A549 (cell line): ENCODE measurements around the gene ACR. TPM values are rescaled to one million over a fixed set of nuclear protein-coding genes. Genes with fewer than 3 reads are reported as not detected.

Experiments used
- ATAC-seq, 2 experiments: fragments of 200-7000 bp in 1 of 2; fragments of >200 bp in 1 of 2; cut with Nextera tagmentation in 1 of 2; cut with Tn5 transposase in 1 of 2; 3 replicates each; pipeline versions ENCODE4 v1.8.0 to v1.9.1; 2018 to 2020; ENCODE audit warnings: mild to moderate bottlenecking in 1 of 2, moderate library complexity in 1 of 2
- CTCF ChIA-PET: fragments of 300-600 bp; sonication (Branson Sonifier 250); formaldehyde crosslinking; extraction: SDS; loops from one replicate; lab custom pipeline; 2021; ENCODE audit warnings: antibody characterized with exemption, inconsistent platforms; lab: Yijun Ruan, JAX
- POLR2A ChIA-PET: fragments of 350-600 bp; formaldehyde crosslinking; extraction: SDS; loops from one replicate; lab custom pipeline; 2021; ENCODE audit warnings: antibody characterized with exemption, inconsistent platforms; lab: Yijun Ruan, JAX
- DNase-seq, 2 experiments: peaks; one replicate each; pipeline versions ENCODE4 v3.0.0 to v3.0.0-alpha.2; 2011 to 2016; ENCODE audit warnings: low read depth in 1 of 2, low spot score in 1 of 2
- FAIRE-seq: peaks from 2 replicates; lab custom pipeline; 2011; peaks lifted over from hg19 to GRCh38; lab: Jason Lieb, UNC
- H3K27ac ChIP-seq, 2 experiments: fragments of >200 bp; sonication (Bioruptor Twin); formaldehyde crosslinking; 3 replicates each; pipeline ENCODE4 v1.5.1; 2016 to 2017
- H3K4me1 ChIP-seq: fragments of >200 bp; sonication (Bioruptor Twin); formaldehyde crosslinking; 3 replicates; pipeline ENCODE4 v1.6.1; 2016
- H3K4me2 ChIP-seq: fragments of >200 bp; sonication (Bioruptor Twin); formaldehyde crosslinking; 3 replicates; pipeline ENCODE4 v1.6.1; 2016
- H3K4me3 ChIP-seq: fragments of >200 bp; sonication (Bioruptor Twin); formaldehyde crosslinking; 3 replicates; pipeline ENCODE4 v1.5.1; 2016
- H3K9me3 ChIP-seq: fragments of >200 bp; sonication (Bioruptor Twin); formaldehyde crosslinking; 3 replicates; pipeline ENCODE4 v1.6.1; 2016
- BCL3 ChIP-seq: fragments of >200 bp; sonication (Bioruptor Twin); formaldehyde crosslinking; IDR thresholded peaks from 3 replicates; pipeline ENCODE4 v1.6.1; 2016
- CBX2 ChIP-seq: fragments of 200-600 bp; sonication (generic); IDR thresholded peaks from 2 replicates; pipeline ENCODE4 v1.6.1; 2016; ENCODE audit warnings: low read depth, mild to moderate bottlenecking, borderline replicate concordance
- CBX8 ChIP-seq: fragments of 200-600 bp; sonication (generic); IDR thresholded peaks from 2 replicates; pipeline ENCODE4 v1.6.1; 2016
- CTCF ChIP-seq: fragments of >200 bp; sonication (Bioruptor Twin); formaldehyde crosslinking; IDR thresholded peaks from 3 replicates; pipeline ENCODE4 v1.5.1; 2016
- ELK1 ChIP-seq: fragments of 150-350 bp; IDR thresholded peaks from 2 replicates; pipeline ENCODE4 v1.6.1; 2014; ENCODE audit warnings: low read depth, mild to moderate bottlenecking, low read length
- EP300 ChIP-seq, 2 experiments: fragments of >200 bp; sonication (Bioruptor Twin); formaldehyde crosslinking; IDR thresholded peaks; 2 replicates in 1 of 2; 3 replicates in 1 of 2; pipeline ENCODE4 v1.6.1; 2016 to 2017
- ESRRA ChIP-seq: fragments of 150-350 bp; IDR thresholded peaks from 2 replicates; pipeline ENCODE4 v1.6.1; 2014; ENCODE audit warnings: mild to moderate bottlenecking, low read length, borderline replicate concordance
- FOSL2 ChIP-seq, 2 experiments: fragments of 450-650 bp in 1 of 2; fragments of >200 bp in 1 of 2; sonication (Bioruptor Twin) in 1 of 2; formaldehyde crosslinking; IDR thresholded peaks; 2 replicates each; pipeline versions ENCODE4 v1.5.0 to v1.6.1; 2016 to 2020; ENCODE audit warnings: mild to moderate bottlenecking in 1 of 2, moderate library complexity in 1 of 2
- HMGXB4 ChIP-seq: fragments of 250-450 bp; sonication (Bioruptor Pico); IDR thresholded peaks from 2 replicates; pipeline ENCODE4 v1.5.0; 2021; ENCODE audit warnings: mild to moderate bottlenecking, moderate library complexity, borderline replicate concordance
- HOXB5 ChIP-seq: fragments of 250-450 bp; sonication (Bioruptor Pico); IDR thresholded peaks from 2 replicates; pipeline ENCODE4 v1.5.0; 2020; ENCODE audit warnings: mild to moderate bottlenecking, moderate library complexity
- JUNB ChIP-seq: fragments of >200 bp; sonication (Bioruptor Twin); formaldehyde crosslinking; IDR thresholded peaks from 2 replicates; pipeline ENCODE4 v1.6.1; 2016
- PBX3 ChIP-seq: IDR thresholded peaks from 2 replicates; pipeline ENCODE4 v1.6.1; 2012
- POLR2A ChIP-seq: IDR thresholded peaks from 2 replicates; pipeline ENCODE4 v1.6.1; 2012; ENCODE audit warnings: mild to moderate bottlenecking, low read length
- POLR2AphosphoS2 ChIP-seq: conservative IDR thresholded peaks from 2 replicates; pipeline ENCODE4 v1.6.1; 2012; ENCODE audit warnings: low read length, improper control_type of control experiment, inconsistent platforms
- RFX5 ChIP-seq: fragments of 450-650 bp; IDR thresholded peaks from 2 replicates; pipeline ENCODE4 v1.7.1; 2014; ENCODE audit warnings: antibody characterized with exemption, mild to moderate bottlenecking, moderate library complexity
- RNF2 ChIP-seq: fragments of 200-600 bp; sonication (generic); IDR thresholded peaks from 2 replicates; pipeline ENCODE4 v1.6.1; 2016; ENCODE audit warnings: low read depth, mild to moderate bottlenecking, antibody characterized with exemption, moderate library complexity, borderline replicate concordance
- SMC3 ChIP-seq: fragments of >200 bp; sonication (Bioruptor Twin); formaldehyde crosslinking; IDR thresholded peaks from 3 replicates; pipeline ENCODE4 v1.6.1; 2018; ENCODE audit warnings: inconsistent platforms
- SREBF2 ChIP-seq: fragments of 450-650 bp; IDR thresholded peaks from 2 replicates; pipeline ENCODE4 v1.6.1; 2014; ENCODE audit warnings: mild to moderate bottlenecking, moderate library complexity
- TFCP2L1 ChIP-seq: fragments of 250-450 bp; sonication (Bioruptor Pico); IDR thresholded peaks from 2 replicates; pipeline ENCODE4 v1.5.0; 2021; ENCODE audit warnings: mild to moderate bottlenecking
- ZC3H11A ChIP-seq: fragments of 450-650 bp; IDR thresholded peaks from 2 replicates; pipeline ENCODE4 v1.6.1; 2014; ENCODE audit warnings: antibody characterized with exemption, mild to moderate bottlenecking
- ZFP36 ChIP-seq: fragments of 450-650 bp; IDR thresholded peaks from 2 replicates; pipeline ENCODE4 v1.6.1; 2014; ENCODE audit warnings: borderline replicate concordance; ENCODE audit not compliant: partially characterized antibody
- WGBS: methylation state at CpG from one replicate; pipeline ENCODE4 v1.1.6; 2017; ENCODE audit errors: missing lambda C conversion rate; 5-methylcytosine and 5-hydroxymethylcytosine counted together
- polyA plus RNA-seq, 4 experiments: library from polyadenylated mRNA; depleted of rRNA in 3 of 4; stranded (reverse); fragments of >200 nt; fragmentation: RNase III in 1 of 4; extraction: RNeasy Plus Mini Kit Qiagen cat#74134 plus additional on column Dnase treatment in 1 of 4; gene quantifications; 2 replicates in 3 of 4; 3 replicates in 1 of 4; pipeline ENCODE4 v1.2.3, GENCODE V29; 2011 to 2017

The ACR gene
- polyA plus RNA-seq, 2 of the 4 experiments (the other 2 are of a cell fraction) = not detected

- CTCF ChIA-PET = interaction anchor here (1.3 to 2.5 kb wide), 2 partner anchors 9 to 31 kb away, joined by 6 read pairs; no protein-coding TSS in a partner anchor
- Histone ChIP-seq H3K4me2 (no peak overlapping the region), H3K4me3 (no peak overlapping the region), H3K4me1 (0 out of 3 replicates have a peak, but pooled peaks cover 3% of the 10 kb centered on the region)
- FAIRE-seq (no peak), ATAC-seq (no peak)
- POLR2A ChIA-PET = no interaction called here
- TF ChIP-seq RFX5 = no peak
- no peak for TF ChIP-seq ZFP36
- TF ChIP-seq POLR2A = no peak
- TF ChIP-seq ESRRA = no peak
- TF ChIP-seq POLR2AphosphoS2 = no peak
- TF ChIP-seq SMC3 = no peak
- TF ChIP-seq ZC3H11A = no peak
- TF ChIP-seq ELK1 = no peak
- TF ChIP-seq CBX2 = no peak
- TF ChIP-seq FOSL2 (IDR thresholded peaks at IDR 0.05) = no peak
- no peak for TF ChIP-seq FOSL2 (CRISPR knock-in tag; IDR thresholded peaks at IDR 0.05)
- TF ChIP-seq, all 56 proteins: peak for 0
- 86% methylated on average over 16 of the region's 19 CpGs for WGBS
- no peak for DNase-seq
- Histone ChIP-seq H3K27ac (no peak overlapping the region), H3K9me3 (no peaks in the 10 kb centered on the region)
Measured at GRCh38 chr22:50700387-50701075, 37.5 kb upstream of the ACR start.

GRCh38 chr22:50701076-50701419, 37.0 kb upstream of the ACR start:
- WGBS = 90% methylated on average over 7 of the region's 7 CpGs
- Histone ChIP-seq H3K4me3 (no peak overlapping the region), H3K4me2 (no peak overlapping the region), H3K4me1 (0 out of 3 replicates have a peak, but pooled peaks cover 3% of the 10 kb centered on the region), H3K27ac (no peak overlapping the region), H3K9me3 (no peaks in the 10 kb centered on the region)
- no peak for TF ChIP-seq HMGXB4
- no peak for TF ChIP-seq PBX3
- TF ChIP-seq BCL3 = no peak
- TF ChIP-seq JUNB = no peak
- TF ChIP-seq TFCP2L1 (CRISPR knock-in tag) = no peak
- no peak for TF ChIP-seq SREBF2
- TF ChIP-seq CBX8 = no peak
- TF ChIP-seq CTCF = no peak
- TF ChIP-seq POLR2AphosphoS2 = no peak
- TF ChIP-seq HOXB5 (CRISPR knock-in tag) = no peak
- no peak for TF ChIP-seq ZC3H11A
- TF ChIP-seq EP300 (IDR thresholded peaks at IDR 0.05) = no peak
- no peak for TF ChIP-seq RNF2
- TF ChIP-seq CBX2 = no peak
- CTCF ChIA-PET = interaction anchor here (0.9 to 2.5 kb wide), 2 partner anchors 10 to 124 kb away, joined by 3 to 6 read pairs; no protein-coding TSS in a partner anchor
- DNase-seq (no peak), FAIRE-seq (no peak), ATAC-seq (no peak)
- POLR2A ChIA-PET = no interaction called here
